Adrenal gland (tissue), 5 donors: ENCODE data around the gene LXN.

ENCODE experiments used
- CTCF ChIP-seq, 6 experiments: fragments of 450-650 bp in 4 of 6; fragments of 200-600 bp in 2 of 6; sonication (generic) in 1 of 6; IDR thresholded peaks; 1 replicate in 5 of 6; 2 replicates in 1 of 6; pipeline versions ENCODE4 v1.5.1 to v1.8.0; 2016 to 2021; ENCODE audit warnings: antibody characterized with exemption in 6 of 6, mild to moderate bottlenecking in 2 of 6, moderate library complexity in 1 of 6
- POLR2A ChIP-seq, 2 donors: fragments of 450-650 bp; IDR thresholded peaks; one replicate each; pipeline ENCODE4 v1.6.1; 2017; ENCODE audit warnings: antibody characterized with exemption in 2 of 2, mild to moderate bottlenecking in 2 of 2, moderate library complexity in 1 of 2
- donor health status: DM: no; HTN: no; CAD: no.

GRCh38 chr3:158642474-158643210, 29.8 kb downstream of the LXN start:
- no peak for TF ChIP-seq CTCF (IDR thresholded peaks at IDR 0.05)
- TF ChIP-seq POLR2A (IDR thresholded peaks at IDR 0.05) = no peak
